GM13977 (cell line): ENCODE measurements around the gene ACP7.

ENCODE experiments used
- DNase-seq: peaks from one replicate; pipeline ENCODE4 v3.0.0; 2012; ENCODE audit warnings: low spot score
- in situ Hi-C: fragments of 300-500 bp; cut with MboI; formaldehyde crosslinking; loops from one replicate; pipeline ENCODE4 v1.12.0; 2022; ENCODE audit warnings: low sequenced_read_pairs, low pct_unique_long_range_greater_than_20kb, mixed read lengths, inconsistent platforms; ENCODE audit not compliant: unreplicated experiment
- TF ChIP-seq, protein P1 (sequence below): IDR thresholded peaks from 2 replicates; pipeline ENCODE4 v1.5.1; 2012; ENCODE audit warnings: mild to moderate bottlenecking, control low read depth; ENCODE audit not compliant: insufficient read depth; ENCODE audit errors: extremely low read depth, missing control alignments

ACP7 gene

DNA sequence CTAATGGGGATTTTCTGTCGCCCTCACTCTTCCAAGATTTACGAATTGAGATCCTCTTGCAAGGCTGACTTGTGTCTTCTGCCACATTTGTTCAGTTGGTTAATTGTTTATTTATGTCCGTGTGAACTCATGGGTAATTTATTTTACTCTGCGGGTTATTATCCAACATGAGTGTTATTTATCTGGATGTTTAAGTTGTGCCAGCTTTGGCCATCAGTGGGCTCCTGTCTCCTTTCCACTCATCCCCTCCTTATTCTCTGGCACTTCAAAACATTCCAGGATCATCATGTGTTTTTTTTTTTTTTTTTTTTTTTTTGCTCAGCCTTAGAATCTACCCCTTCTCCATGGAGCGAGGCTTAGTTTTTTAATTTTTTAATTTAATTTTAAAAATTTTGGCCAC is 19.0 kb downstream of the ACP7 start:
- in situ Hi-C loops: loop anchor here (25.0 kb wide), 1 partner anchor 434 kb away; the partner anchor contains the start of genes EID2 and EID2B
- TF ChIP-seq, protein P1, sequence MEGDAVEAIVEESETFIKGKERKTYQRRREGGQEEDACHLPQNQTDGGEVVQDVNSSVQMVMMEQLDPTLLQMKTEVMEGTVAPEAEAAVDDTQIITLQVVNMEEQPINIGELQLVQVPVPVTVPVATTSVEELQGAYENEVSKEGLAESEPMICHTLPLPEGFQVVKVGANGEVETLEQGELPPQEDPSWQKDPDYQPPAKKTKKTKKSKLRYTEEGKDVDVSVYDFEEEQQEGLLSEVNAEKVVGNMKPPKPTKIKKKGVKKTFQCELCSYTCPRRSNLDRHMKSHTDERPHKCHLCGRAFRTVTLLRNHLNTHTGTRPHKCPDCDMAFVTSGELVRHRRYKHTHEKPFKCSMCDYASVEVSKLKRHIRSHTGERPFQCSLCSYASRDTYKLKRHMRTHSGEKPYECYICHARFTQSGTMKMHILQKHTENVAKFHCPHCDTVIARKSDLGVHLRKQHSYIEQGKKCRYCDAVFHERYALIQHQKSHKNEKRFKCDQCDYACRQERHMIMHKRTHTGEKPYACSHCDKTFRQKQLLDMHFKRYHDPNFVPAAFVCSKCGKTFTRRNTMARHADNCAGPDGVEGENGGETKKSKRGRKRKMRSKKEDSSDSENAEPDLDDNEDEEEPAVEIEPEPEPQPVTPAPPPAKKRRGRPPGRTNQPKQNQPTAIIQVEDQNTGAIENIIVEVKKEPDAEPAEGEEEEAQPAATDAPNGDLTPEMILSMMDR: no peak
- DNase-seq: no peak

- TF ChIP-seq, protein P1: no peak
- in situ Hi-C loops: loop anchor here (25.0 kb wide), 1 partner anchor 433 kb away; the partner anchor contains the start of genes EID2 and EID2B
- DNase-seq: no peak
Observed at GRCh38 chr19:39104186-39104596, 20.0 kb downstream of the ACP7 start.

GRCh38 chr19:39106194-39106593 is 22.0 kb downstream of the ACP7 start:
- DNase-seq: no peak
- TF ChIP-seq, protein P1: no peak
- in situ Hi-C loops: loop anchor here (25.0 kb wide), 1 partner anchor 431 kb away; the partner anchor contains the start of genes EID2 and EID2B

GRCh38 chr19:39109641-39110040 is 25.5 kb downstream of the ACP7 start:
- in situ Hi-C loops: loop anchor here (25.0 kb wide), 1 partner anchor 428 kb away; the partner anchor contains the start of genes EID2 and EID2B
- TF ChIP-seq, protein P1: no peak
- DNase-seq: no peak

DNA sequence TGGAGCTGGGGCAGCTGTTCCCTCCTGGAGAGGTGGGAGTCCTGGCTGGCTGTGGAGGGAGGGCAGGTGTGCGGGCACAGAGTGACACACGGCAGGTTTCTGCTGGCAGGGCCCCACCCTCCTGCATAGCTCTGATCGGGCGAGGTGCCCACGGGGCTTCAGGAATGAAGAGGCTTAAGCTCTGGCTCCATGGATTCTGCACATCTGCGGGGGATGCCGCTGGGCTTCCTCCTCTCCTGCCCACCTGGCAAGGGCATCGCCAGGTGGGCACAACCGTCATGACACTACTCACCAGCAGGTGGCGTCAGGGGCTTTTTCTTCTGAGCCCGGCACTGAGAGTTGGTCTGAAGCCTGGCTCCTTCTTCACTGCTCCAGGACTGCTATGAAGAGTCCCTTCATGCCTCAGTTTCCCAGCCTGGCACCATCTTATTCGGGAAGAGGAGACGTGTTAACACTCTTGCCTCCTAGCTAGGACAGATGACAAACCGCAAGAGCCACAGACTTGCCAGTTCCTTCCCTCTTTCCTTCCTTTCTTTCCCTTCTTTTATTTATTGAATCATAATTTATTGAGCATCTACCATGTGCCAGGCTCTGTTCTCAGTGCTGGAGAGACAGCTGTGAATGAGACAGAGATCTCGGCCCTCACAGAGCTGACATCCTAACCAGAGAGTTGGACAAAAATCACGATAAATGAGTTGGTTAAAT is 26.2 kb downstream of the ACP7 start:
- in situ Hi-C loops: loop anchor here (25.0 kb wide), 1 partner anchor 427 kb away; the partner anchor contains the start of genes EID2 and EID2B
- TF ChIP-seq, protein P1: peak; percentile 85
- peak; percentile 85 for DNase-seq

DNA sequence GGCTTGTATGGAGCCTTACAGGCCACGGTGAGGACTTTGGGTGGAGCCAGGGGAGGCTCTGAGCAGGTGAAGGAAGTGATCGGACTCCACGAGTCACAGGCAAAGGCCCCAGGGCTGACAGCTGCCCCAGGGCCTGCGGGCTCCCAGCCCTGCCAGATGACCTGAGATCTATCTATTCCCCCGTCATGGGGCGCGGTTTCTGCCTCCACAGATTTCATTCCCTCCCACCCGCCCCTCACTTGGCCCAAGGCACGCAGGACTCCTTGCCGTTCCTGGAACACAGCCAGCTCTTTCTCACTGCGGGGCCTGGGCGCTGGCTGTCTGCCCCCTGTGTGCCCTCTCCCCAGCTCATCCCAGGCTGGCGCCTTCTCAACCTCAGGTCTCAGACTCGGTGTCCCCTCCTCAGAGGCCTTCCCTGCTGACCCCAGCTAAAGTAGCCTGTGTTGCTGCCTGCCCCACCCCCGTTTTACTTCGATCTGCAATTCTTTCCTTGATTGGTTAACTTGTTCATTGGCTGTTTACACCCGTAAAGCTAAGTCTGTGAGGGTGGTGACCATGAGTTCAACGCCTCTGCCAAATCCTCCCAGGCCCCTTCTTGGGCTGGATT is 27.5 kb downstream of the ACP7 start:
- TF ChIP-seq, protein P1: no peak
- in situ Hi-C loops: loop anchor here (25.0 kb wide), 1 partner anchor 426 kb away; the partner anchor contains the start of genes EID2 and EID2B
- DNase-seq: no peak
